Measurements from ENCODE around the gene CTDSP2.

GRCh38 chr12:57863676-57864075, 17.1 kb upstream of the CTDSP2 start:
- TF ChIP-seq EZH2 (IDR thresholded peaks at IDR 0.05; ENCODE audit: insufficient read depth, poor library complexity, severe bottlenecking) = no peak
- no peak for TF ChIP-seq EZH2phosphoT487 (IDR thresholded peaks at IDR 0.05; ENCODE audit: insufficient read depth, low read depth)

All from GM23248 (cell line).